Measurements from ENCODE around the gene PYROXD2. TPM values are rescaled to one million over a fixed set of nuclear protein-coding genes. Genes with fewer than 3 reads are reported as not detected.

The PYROXD2 gene
- total RNA-seq (1 to 10 TPM; 8.5 to 9.8 TPM), total RNA-seq (0.28 to 12.7 (median 3.0) reads per million in 172 experiments)
- polyA plus RNA-seq (2013, experiment 1 of 2): 10.9 TPM
- polyA plus RNA-seq (2013, experiment 2 of 2): 16.5 TPM

DNA sequence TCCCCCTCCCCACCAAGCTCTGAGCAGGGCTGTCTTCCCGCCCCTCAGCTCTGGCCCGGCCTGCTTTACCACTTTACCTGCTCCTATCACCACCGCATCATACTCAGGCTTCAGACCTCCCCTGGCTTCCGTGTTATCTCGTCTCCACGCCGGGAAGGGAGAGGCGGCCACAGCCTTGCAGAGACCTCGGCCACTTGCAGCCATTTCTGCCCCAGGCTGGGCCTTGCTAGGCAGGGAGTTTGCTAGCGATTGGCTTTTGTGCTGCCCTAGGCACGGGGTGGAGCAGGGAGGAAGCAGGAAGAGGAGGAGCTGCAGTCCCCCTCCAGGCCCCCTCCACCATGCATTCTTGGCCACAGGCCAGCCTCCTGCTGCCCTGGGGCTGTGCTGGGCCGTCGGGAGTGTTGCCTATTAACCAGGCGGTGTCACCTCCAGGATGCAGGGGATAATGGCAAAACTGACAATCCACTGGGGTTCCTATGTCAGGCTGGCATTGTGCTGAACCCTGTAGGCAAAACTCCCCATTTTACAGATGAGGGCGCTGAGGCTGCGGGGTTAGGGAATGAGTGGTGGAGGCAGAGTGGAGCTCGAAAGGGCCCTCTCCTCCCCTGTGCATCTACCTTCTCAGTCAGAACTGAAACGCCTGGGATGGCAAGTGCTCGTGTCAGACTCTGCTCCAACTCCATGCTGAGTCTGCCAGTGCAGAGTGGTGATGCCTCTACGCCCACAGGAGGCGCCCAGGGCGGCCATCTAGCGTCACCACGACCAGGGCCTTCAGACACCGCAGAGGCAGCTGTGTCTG is at the start of gene PYROXD2:
Gene PYROXD2, minus strand, starts transcription at position 251 of the 799 bp plus-strand sequence. Its CDS starts 47 bp downstream, at position 204.
- Mint-ChIP-seq H3K27me3 (no peaks in the 10 kb centered on the region), H3K27ac (peak within 1 kb of the TSS; percentile 95), H3K36me3 (ENCODE audit: low read depth) (peaks cover 41% of the 10 kb centered on the region), H3K9me3 (no peaks in the 10 kb centered on the region), H3K4me3 (peak within 1 kb of the TSS; percentile 98), H3K4me1 (ENCODE audit: low read depth) (peaks cover 26% of the 10 kb centered on the region)
- Histone ChIP-seq H3K4me3 (ENCODE audit: low read length) (peak within 1 kb of the TSS; percentile 59), H3K36me3 (ENCODE audit: insufficient read depth, low read length) (peaks cover 20% of the 10 kb centered on the region), H3K27ac (ENCODE audit: low read depth in 1 of 2, low read length in 2 of 2) (peak within 1 kb of the TSS; percentile 45 to 73), H3K4me1 (ENCODE audit: insufficient read depth, low read length) (peaks cover 17% of the 10 kb centered on the region), H3K27me3 (ENCODE audit: control insufficient read depth in 1 of 2, insufficient read depth in 2 of 2, low read length in 2 of 2) (no peaks in the 10 kb centered on the region), H3K9me3 (ENCODE audit: control insufficient read depth in 1 of 2, insufficient read depth in 1 of 2, low read length in 2 of 2) (no peaks in the 10 kb centered on the region)
- ChIA-PET CTCF (interaction anchor here (2.8 kb wide), 1 partner anchor 10 kb away, joined by 11 read pairs; no protein-coding TSS in a partner anchor), POLR2A (interaction anchor here (0.6 to 1.2 kb wide), 2 partner anchors 10 to 31 kb away, joined by 3 to 5 read pairs; no protein-coding TSS in a partner anchor)
- TF ChIP-seq, protein P1, sequence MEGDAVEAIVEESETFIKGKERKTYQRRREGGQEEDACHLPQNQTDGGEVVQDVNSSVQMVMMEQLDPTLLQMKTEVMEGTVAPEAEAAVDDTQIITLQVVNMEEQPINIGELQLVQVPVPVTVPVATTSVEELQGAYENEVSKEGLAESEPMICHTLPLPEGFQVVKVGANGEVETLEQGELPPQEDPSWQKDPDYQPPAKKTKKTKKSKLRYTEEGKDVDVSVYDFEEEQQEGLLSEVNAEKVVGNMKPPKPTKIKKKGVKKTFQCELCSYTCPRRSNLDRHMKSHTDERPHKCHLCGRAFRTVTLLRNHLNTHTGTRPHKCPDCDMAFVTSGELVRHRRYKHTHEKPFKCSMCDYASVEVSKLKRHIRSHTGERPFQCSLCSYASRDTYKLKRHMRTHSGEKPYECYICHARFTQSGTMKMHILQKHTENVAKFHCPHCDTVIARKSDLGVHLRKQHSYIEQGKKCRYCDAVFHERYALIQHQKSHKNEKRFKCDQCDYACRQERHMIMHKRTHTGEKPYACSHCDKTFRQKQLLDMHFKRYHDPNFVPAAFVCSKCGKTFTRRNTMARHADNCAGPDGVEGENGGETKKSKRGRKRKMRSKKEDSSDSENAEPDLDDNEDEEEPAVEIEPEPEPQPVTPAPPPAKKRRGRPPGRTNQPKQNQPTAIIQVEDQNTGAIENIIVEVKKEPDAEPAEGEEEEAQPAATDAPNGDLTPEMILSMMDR (IDR thresholded peaks at IDR 0.05): no peak
- intact Hi-C loops (cut with DNase I, micrococcal nuclease): no loop called here
- ATAC-seq (ENCODE audit: poor library complexity) (peak; percentile 85), DNase-seq (peak; percentile 16 to 80 (median 48))

DNA sequence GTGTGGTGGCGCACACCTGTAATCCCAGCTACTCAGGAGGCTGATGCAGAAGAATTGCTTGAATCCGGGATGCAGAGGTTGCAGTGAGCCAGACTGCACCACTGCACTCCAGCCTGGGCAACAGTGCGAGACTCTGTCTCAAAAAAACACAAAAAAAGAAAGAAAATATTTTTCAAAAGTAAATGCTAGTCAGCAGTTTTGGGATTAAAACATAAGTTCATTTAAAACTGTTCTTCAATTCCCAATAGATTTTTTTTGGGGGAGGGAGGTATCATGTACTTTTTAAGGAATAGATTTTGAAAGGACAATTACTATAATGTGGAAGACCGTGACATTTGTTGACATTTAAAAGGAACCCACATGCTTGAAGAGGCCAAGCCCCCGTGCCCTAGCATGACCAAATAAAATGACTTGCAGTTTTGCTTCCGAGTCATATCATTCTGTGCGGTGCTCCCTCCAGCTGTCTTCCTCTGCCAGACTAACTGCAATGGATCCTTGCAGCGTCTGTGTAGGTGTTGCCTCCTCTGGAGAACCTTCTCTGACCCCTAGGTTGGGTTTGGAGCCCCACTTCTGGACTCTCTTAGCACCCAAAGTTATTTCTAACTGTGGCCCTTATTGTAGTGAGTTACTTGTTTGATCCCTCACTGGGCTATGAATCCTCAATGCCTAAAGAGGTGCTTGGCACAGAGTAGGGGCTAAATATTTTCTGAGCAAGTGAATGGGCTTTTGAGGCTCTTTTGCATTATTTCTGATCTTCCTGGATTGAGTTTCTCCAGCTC is 49.2 kb upstream of the PYROXD2 start:
- no peak overlapping the region for H3K27ac Mint-ChIP-seq
- no peaks in the 10 kb centered on the region for H3K9me3 Mint-ChIP-seq
- no peak overlapping the region for H3K4me3 ChIP-seq (ENCODE audit: low read length)
- POLR2A ChIA-PET: no interaction called here
- intact Hi-C loops (cut with DNase I, micrococcal nuclease): loop anchor here (10.0 kb wide), 3 partner anchors 931 to 1151 kb away; partner anchors contain the start of gene GOT1 (in 1 of the 2)
- H3K9me3 ChIP-seq (ENCODE audit: control insufficient read depth in 1 of 2, insufficient read depth in 1 of 2, low read length in 2 of 2): no peaks in the 10 kb centered on the region
- H3K27me3 Mint-ChIP-seq: peaks cover 14% of the 10 kb centered on the region
- H3K27me3 ChIP-seq (ENCODE audit: control insufficient read depth in 1 of 2, insufficient read depth in 2 of 2, low read length in 2 of 2): peaks cover 0 to 4% of the 10 kb centered on the region in 2 experiments
- CTCF ChIA-PET: no interaction called here
- ATAC-seq (ENCODE audit: poor library complexity) (no peak), DNase-seq (no peak)
- no peaks in the 10 kb centered on the region for H3K36me3 Mint-ChIP-seq (ENCODE audit: low read depth)
- H3K36me3 ChIP-seq (ENCODE audit: insufficient read depth, low read length): no peaks in the 10 kb centered on the region
- TF ChIP-seq, protein P1 (IDR thresholded peaks at IDR 0.05): no peak
- peaks cover 5% of the 10 kb centered on the region for H3K4me1 ChIP-seq (ENCODE audit: insufficient read depth, low read length)
- H3K4me1 Mint-ChIP-seq (ENCODE audit: low read depth): peaks cover 10% of the 10 kb centered on the region
- no peak overlapping the region for H3K4me3 Mint-ChIP-seq
- H3K27ac ChIP-seq (ENCODE audit: low read depth in 1 of 2, low read length in 2 of 2): no peak overlapping the region

DNA sequence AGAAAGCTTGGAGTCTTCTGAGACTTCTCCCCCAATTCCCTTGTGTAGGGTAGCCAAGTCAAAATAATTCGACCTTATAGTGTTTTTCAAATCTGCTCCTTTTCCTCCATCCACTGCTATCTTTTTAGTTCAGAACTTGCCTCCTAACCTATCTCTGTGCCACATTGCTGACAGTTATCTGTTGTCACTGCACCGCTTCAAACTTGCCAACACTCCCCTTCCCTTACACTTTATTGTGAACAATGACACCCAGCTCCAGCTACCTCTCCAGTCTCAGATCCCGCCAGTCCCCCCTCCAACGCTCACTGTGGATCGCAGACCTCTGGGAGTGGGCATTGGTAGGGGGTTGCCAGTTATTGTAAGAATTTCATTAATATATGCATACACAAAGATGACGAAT is 48.0 kb upstream of the PYROXD2 start:
- H3K4me1 Mint-ChIP-seq (ENCODE audit: low read depth): peaks cover 6% of the 10 kb centered on the region
- intact Hi-C loops (cut with DNase I, micrococcal nuclease): loop anchor here (10.0 kb wide), 3 partner anchors 932 to 1152 kb away; partner anchors contain the start of gene GOT1 (in 1 of the 2)
- DNase-seq (no peak), ATAC-seq (ENCODE audit: poor library complexity) (no peak)
- no peaks in the 10 kb centered on the region for H3K36me3 Mint-ChIP-seq (ENCODE audit: low read depth)
- peaks cover 1% of the 10 kb centered on the region for H3K4me1 ChIP-seq (ENCODE audit: insufficient read depth, low read length)
- no peak overlapping the region for H3K27ac ChIP-seq (ENCODE audit: low read depth in 1 of 2, low read length in 2 of 2)
- TF ChIP-seq, protein P1 (IDR thresholded peaks at IDR 0.05): no peak
- no peaks in the 10 kb centered on the region for H3K9me3 Mint-ChIP-seq
- ChIA-PET POLR2A (no interaction called here), CTCF (no interaction called here)
- H3K27me3 ChIP-seq (ENCODE audit: control insufficient read depth in 1 of 2, insufficient read depth in 2 of 2, low read length in 2 of 2): peaks cover 0 to 6% of the 10 kb centered on the region in 2 experiments
- H3K9me3 ChIP-seq (ENCODE audit: control insufficient read depth in 1 of 2, insufficient read depth in 1 of 2, low read length in 2 of 2): no peaks in the 10 kb centered on the region
- H3K36me3 ChIP-seq (ENCODE audit: insufficient read depth, low read length): no peaks in the 10 kb centered on the region
- H3K4me3 Mint-ChIP-seq: no peak overlapping the region
- peaks cover 23% of the 10 kb centered on the region for H3K27me3 Mint-ChIP-seq
- no peak overlapping the region for H3K4me3 ChIP-seq (ENCODE audit: low read length)
- H3K27ac Mint-ChIP-seq: no peak overlapping the region
